GM19395 (cell line): ENCODE measurements around the gene SLC6A7.

Experiments
- ATAC-seq: cut with Tn5 transposase; IDR thresholded peaks from one replicate; pipeline ENCODE4 v1.9.1; 2021; ENCODE audit warnings: mild to moderate bottlenecking, moderate library complexity; ENCODE audit not compliant: unreplicated experiment

The SLC6A7 gene

DNA sequence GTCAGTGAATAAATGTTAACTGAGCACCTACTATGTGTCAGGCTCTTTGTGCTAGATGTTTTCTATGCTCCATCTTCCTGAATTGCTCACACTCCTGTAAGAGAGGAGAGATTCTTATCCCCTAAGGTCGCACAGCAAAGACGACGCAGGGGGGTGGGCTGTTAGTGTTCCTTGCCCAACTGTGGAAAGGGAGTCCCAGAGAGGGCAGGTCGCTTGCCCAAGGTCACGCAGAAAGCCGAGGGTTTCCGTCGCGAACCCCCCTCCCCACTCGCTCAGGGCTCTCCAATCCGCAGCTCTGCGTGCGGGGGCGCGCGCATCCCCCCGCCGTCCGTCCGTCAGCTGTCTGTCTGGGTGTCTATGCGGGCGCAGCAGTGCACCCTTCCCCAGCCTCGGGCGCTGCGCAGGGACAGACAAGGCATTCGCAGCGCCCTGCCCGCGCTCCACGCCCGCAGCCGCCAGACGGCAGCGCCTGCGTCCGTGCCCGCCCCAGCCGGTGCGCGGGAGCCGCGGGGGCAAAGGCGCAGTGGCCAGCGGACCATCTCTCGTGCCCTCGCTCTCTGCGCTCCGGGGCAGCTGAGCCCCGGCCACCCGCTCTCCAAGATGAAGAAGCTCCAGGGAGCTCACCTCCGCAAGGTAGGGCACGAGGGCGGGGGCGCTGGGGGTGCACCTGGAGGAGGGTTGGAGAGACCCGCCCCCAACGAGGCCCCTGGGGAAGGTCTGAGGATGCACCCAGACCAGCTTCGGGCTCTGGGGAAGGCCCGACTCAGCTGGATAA is at the start of gene SLC6A7:
Gene SLC6A7 (plus strand): TSS at position 335 of the 775 bp plus-strand sequence. CDS start 266 bp downstream, at position 601.
- ATAC-seq: no peak

DNA sequence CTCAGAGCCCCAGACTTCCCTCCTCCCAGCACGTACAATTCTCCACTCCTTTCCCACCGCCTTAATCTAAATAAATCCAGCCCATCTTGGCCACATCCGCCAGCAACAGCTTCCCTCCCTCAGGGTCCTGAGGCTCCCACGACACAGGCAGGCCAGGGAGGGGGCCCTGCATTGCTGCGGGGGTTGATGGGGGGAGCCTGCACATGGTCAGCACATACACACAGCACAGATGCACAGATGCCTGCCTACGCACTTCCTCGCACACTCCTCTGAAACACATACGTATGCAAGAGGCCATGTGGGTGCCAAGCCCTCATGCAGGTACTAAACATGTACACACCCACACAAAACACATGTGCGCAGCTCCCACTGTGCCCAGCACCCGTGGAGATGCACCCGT is 49.0 kb upstream of the SLC6A7 start:
- no peak for ATAC-seq

DNA sequence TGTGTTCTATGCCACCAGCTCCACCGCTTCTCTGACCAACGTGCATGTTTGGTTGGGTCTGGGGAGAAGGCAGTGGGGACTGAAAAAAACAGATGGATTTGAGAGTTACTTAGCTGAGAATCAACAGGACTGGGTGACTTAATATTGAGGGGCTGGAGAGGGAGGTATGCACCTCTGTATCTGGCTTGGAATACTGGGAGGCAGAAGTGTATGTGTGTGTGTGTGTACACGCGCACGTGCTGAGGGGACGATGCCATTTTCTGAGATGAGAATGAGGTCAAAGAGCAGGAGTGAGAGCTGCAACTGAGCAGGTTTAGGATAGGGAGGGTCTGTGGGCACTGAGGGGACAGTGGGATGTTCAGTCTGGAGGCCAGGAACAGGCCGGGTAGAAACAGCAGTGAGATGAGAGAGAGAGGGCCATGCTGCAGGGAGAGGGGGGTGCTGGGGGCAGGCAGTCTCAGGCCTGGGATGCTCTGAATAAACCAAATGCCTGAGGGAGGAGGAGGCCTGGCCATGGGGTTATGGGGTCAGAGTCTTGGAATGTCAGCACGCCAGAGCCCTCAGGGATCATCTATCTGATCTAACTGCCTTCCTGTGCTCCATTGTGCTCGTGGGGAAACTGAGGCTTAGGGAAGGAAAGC is 48.2 kb upstream of the SLC6A7 start:
- no peak for ATAC-seq

DNA sequence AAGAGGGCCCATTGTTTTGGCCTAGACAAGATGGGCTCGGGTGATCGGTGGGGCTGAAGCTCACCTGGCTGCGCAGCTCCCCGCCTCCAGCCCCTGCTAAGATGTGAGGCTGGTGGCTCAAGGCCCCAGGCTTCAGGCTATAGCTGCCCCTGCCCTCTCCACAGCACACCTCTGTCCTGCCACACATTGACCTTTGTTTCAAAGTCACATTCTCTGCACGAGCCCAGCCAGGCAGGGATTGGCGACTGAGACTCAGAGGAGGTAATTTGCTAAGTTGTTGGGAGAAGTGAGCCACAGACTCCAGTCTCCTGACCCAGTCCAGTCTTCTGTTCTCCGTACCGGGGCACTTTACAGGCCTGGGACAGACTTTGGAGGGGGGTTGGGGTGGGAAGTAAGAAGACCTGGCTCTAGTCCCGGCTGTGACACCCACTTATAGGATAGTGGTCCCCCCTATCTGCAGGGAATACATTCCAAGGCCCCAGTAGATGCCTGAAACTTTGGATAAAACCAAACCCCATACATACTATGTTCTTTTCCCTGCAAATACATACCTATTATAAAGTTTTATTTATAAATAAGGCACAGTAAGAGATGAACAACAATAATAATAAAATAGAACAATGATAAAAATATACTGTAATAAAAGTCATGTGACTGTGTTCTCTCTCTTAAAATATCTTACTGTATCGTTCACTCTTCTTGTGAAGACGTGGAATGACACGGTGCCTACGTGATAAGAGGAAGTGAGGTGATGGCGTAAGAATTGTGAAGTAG is 47.5 kb upstream of the SLC6A7 start:
- ATAC-seq: no peak

DNA sequence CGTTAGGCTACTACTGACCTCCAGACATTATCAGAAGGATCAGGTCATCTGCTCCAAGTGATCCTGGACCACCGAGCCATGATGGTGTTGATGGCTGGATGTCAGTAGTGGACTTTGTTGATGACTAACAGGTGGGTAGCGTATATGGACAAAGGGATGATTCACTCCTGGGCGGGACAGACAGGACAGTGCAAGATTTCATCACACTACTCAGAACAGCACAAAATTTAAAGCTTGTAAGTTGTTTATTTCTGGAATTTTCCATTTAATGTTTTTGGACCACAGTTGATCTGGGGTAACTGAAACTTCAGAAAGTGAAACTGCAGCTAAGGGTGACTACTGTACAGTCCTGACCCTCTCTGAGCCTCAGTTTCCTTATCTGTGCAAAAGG is 46.9 kb upstream of the SLC6A7 start:
- no peak for ATAC-seq

DNA sequence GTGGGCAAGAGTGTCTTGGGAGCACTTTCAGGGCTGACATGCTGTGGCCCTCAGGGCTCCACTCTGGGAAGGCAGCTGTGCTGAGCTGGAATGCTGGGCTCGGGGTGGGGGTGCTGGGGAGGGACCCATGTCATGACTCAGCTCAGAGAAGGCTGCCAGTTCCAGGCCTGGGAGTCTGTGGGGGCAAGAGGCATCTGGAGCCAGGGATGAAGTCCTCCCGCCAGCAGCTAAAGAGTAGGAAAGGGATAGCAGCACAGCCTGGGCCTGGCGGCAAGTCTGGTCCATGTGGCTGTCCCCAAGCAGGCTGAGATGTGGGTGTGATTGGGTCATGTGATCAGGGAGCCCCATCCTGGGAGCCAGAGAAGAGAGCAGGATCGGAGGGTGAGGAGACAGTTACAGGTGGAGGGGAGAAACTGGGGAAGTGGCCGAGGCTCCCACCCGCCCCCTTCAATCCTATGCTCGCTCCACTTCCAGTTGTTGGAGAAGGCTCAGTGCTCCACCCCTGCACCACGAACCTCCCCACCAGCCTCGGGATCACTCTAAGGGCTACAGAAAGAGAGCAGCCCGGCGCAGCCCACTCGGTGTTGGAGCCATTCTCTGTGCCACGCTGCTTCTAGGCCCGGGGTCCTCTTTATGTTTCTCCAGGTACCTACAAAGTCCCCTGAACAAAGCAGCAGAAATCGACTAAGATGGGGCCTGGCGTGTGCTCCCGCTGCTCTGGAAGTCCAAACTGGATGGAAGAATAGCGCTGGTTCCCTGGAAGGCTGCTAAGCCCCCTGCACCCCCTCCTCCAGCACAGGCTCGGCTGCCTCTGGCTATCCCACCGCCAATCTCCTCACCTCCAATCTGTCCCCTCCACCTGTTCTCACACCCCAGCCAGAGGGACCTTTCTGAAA is 46.3 kb upstream of the SLC6A7 start:
- no peak for ATAC-seq

DNA sequence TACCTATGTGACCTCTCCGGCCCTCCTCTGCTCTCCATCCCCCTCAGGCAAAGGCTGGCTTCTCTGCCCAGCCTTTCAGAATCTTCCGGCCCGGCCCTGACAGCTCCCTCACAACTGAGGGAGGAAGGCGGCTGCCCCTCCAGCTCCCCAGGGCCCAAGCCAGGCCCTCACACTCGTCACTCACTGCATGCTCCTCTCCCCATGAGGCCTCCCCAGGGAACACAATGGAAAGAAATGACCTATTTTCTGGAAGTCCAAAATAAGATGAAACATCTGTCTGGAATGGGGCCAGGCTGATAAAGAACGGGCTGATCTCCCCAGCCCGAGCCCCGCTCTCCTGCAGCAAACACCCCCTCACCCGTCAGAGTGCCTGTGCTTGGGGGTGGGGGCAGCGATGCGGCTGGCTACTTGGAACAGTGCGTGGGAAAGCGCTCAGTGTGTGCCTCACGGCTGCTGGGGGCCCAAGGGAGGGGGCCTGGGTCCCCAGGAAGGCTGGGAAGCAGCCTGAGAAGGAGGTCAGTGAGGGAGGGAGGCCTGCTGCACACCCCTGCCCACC is 45.5 kb upstream of the SLC6A7 start:
- no peak for ATAC-seq

DNA sequence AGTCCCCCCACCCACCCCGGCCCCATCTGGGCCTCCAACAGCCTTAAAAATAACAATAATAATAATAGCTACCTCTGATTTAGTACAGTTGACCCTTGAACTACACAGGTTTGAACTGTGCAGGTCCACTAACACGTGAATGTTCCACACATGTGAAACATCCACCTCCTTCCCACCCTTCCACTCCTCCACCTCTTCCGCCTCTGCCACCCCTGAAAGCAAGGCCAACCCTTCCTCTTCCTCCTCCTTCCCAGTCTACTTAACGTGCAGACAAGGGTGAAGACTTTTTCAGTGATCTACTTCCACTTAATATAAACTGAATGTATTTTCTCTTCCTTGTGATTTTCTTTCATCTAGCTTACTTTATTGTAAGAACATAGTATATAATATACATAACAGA is 45.0 kb upstream of the SLC6A7 start:
- ATAC-seq: no peak

DNA sequence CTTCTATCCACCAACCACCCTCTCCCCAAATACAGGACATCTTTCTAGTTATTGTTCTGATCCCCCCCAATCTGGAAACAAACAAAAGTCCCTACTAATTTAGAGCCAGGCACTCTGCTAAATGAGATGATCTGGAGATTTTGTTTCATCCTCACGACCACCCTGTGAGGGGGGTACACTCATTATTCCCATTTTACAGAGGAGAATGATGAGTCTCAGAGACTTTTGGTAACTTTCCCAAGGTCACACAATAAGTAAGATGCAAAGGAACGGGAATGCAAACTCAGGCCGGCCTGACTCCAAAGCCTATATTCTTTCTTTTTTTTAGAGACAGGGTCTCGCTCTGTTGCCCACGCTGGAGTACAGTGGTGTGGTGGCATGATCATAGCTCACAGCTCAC is 43.6 kb upstream of the SLC6A7 start:
- ATAC-seq: no peak

DNA sequence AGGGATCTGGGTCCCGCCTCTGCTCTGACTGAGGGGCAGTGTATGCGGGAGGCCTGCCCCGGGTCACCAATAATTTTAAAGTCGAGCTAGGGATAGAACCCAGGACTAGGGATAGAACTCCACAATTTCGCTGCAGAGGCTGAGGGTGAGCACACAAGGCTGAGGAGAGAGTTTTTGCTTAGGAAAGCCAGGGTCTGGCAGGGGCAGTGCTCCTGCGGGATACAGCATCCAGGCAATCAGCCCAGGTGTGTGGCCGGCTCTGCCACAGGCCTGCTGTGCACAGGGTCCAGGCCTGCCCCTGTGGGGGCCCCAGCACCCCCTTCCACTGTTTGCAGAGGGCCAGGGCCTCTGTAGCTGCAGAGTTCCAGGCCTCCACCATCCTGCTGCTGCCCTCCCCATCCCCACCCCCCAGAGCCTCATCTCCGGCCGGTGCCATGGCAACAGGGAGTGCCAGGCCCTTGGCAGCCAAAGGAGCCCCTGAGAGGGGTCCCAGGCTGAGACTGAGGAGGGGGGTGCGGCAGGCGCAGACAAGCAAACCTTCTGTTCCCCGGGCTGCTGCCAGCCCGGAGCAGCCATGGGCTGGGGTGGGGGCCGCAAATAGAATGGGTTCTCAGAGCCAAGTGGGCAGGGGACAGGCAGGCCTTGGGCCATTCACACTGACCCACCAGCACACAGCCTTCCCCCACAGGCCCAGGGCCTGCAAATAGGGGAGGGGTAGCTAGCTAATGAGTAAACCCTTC is 42.8 kb upstream of the SLC6A7 start:
- no peak for ATAC-seq

DNA sequence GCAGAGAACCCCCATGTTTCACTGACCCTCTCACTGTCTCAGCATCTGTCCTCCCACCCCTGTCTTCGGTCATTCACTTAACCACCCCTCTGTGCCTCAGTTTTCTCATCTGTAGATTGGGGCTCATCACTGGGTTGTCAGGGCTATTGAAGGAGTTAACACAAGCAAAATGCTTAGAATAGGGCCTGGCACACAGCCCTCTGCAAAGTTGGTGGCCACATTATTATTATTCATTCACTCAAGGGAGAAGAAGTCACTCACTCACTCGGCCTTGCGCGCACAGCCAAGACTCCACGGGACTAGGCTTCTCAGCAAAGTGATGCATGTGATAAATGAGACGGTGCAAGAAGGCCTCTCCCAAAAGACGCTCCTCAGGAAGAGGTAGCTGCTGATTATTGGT is 42.2 kb upstream of the SLC6A7 start:
- ATAC-seq: no peak

DNA sequence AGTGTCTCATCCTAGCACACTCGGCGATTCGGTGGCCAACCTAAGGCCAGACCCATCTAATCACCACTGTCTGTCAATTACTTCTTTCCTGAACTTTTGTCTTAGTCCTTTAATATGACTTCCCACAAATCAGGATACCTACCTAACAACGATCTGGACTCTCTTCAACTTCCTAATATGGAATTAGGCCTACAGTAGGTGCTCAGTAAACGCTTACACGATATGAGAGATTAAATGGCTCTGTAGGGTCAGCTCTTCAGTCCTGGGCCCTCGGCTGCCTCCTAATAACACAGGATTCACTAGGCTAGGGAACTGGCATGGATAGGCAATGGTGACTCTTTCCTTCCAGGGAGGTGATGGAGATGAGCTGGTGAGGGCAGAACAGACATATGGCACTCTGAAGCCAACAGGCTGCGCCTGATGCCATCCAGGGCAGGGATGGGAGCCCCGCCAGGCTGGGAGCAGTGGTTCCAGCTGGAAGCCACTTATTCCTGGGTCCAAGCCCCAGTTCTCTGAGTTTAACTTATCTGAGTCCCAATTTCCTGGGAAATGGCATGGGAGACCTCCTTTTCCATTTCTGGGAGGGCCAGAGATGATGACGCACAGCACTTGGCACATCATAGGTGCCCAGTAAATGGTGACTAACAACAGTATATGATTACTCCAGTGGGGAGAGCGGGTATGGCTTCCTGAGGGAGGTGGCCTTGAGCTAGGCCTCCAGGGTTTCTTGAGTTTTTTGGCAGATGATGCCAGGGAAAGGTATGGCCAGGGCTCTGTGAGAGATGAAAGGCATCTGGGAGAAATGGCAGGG is 41.5 kb upstream of the SLC6A7 start:
- ATAC-seq: no peak

DNA sequence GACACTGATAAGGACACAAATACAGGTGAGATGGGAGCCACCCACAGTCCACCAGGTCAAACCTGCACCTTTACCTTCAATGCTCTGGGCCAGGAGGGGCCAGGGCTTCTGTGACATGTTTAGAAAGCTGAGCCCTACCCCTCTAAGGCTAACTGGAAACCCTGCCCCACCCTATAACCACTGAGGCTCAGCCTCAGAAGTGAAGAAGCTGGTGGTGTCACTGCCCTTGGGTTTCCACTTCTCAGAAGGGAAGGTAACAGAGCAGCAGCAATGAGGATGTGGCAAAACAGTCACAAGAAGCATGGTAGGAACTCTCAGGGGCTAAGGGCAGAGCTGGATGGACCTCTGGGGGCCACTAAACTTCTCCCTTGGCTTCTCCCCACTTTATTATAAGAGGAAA is 40.2 kb upstream of the SLC6A7 start:
- no peak for ATAC-seq

DNA sequence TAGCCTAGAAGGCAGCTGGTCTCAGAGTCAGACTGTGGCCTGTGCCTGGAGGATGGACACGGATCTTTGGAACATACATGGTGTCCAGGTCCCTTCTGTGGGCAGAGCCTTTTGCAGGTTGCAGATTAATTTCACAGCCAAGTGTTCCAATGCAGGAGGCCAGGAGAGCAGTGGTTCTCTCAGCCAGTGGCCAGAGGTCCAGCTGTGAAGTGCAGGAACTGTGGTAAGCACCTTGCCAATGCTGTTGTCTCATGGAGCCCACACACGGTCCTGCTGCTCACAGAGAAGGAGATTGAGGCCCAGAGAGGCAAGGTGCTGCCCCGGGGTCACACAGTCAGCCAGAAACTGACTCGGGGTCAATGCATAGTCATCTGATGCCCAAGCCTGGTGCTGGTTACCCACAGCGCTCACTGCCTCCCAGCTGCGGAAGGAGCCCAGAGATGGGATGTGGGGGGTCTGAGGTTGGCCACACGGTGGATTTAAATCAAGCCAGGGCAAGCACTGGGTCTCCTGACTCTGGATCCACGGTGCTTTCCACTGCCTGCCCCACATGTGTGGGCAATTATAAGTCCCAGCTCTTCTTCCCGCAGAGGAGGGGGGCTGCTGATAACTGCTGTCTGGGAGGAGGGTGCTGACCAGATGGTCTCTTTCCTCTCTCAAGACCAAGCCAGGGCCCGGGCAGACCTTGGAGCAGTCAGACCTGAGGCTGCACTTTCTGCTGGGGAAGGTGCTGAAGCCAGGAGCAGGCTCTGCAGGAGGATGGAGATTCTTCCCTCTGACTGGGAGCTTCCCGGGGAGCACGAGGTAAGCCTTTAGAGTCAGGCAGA is 37.0 kb upstream of the SLC6A7 start:
- no peak for ATAC-seq

DNA sequence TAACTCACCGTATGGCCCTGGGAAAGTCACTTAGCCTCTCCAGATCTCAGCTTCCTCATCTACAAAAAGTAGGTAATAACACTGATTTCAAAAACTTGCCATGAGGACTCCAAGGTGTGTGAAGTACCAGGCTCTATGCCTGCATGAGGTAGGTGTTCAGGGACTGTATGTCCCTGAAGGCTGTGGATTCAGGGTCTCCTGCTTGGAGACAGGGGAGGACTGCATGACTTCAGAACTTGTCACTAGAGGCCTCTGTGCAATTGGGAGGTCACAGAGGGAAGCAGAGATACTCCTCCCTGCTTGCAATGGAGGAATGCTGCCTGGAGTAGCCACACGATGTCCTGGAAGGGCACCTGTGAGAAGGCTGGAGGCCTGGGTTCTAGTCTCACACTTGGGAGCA is 36.4 kb upstream of the SLC6A7 start:
- no peak for ATAC-seq

DNA sequence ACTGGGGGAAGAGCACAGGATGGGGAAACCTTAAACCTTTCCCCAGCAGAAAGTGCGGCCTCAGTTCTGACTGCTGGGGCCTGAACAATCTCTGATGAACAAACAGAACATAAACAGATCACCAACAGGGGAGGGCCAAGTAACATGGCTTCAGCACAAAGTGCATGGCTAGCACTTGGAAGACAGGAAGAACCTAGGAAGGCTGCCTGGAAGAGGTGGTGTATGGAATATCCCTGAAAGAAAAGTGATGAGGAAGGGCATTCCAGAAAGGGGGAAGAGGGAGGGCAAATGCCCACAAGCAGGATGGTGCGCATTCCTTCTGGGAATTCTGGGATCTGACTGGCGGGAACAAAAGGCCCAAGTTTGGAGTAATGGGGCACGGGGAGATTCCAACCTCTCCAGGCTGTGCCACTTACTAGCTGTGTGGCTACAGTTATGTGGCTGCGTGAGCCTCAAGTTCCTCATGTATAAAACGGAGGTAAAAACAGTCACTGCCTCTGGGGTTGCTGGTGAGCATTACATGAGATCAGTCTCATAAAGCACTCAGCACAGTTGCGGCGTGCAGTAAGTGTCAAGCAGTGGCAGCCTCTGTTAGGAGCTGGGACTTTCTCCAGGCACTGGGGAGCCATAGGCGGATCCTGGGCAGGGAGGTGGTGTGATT is 35.8 kb upstream of the SLC6A7 start:
- ATAC-seq: no peak

DNA sequence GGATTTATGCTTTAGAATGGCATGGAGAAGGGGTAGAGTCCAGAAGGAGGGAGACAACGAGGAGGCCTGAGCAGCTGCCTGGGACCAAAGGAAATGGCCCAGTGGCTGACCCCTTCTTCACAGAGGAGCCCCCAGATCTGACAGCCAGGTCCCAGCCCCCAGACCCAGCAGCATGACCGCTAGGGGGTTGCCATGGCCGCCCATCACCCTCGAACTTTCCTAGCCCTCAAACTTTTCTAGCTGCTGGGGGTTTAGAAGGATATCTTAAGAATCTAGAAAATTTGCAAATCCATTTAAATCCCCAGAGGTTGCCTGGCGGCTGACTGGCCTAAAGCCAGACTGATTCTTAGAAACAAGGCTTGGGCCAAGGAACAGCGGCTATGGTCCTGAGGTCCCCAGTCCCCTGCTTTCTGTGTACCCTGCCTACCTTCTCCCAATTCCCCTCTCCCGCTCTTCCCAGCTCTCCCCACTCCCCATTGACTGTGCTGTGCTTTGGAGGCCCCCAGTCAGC is 35.2 kb upstream of the SLC6A7 start:
- ATAC-seq: no peak
